Panc1 (cell line): Measurements from ENCODE around the gene PLEKHN1. TPM values are rescaled to one million over a fixed set of nuclear protein-coding genes. Genes with fewer than 3 reads are reported as not detected.

Experiments used
- ATAC-seq: fragments of 200-7000 bp; cut with Tn5 transposase; 2 replicates; pipeline ENCODE4 v1.9.1; 2020; ENCODE audit warnings: mild to moderate bottlenecking, moderate library complexity
- BruUV-seq: library from RNA; stranded (reverse); fragments of 400-500 nt; replicated peaks from 2 replicates; lab custom pipeline; 2021; lab: Mats Ljungman, UMichigan
- CTCF ChIA-PET: fragments of 300-600 bp; sonication (Branson Sonifier 250); formaldehyde crosslinking; loops from one replicate; lab custom pipeline; 2022; ENCODE audit warnings: antibody characterized with exemption; lab: Charles Lee
- POLR2A ChIA-PET: fragments of 300-600 bp; sonication (Branson Sonifier 250); formaldehyde crosslinking; loops from one replicate; lab custom pipeline; 2022; ENCODE audit warnings: antibody characterized with exemption; lab: Charles Lee
- DNase-seq: peaks from one replicate; pipeline ENCODE4 v3.0.0-alpha.2; 2010; ENCODE audit warnings: low read depth, low spot score
- H3K27ac ChIP-seq: 2 replicates; pipeline ENCODE4 v1.5.1; 2011; ENCODE audit warnings: mild to moderate bottlenecking, low read length, inconsistent platforms
- H3K27me3 ChIP-seq: fragments of 200-500 bp; sonication (Bioruptor generic); 2 replicates; pipeline ENCODE4 v1.6.0; 2014; ENCODE audit warnings: low read length, inconsistent platforms; ENCODE audit not compliant: control insufficient read depth, insufficient read depth
- H3K36me3 ChIP-seq: fragments of 200-500 bp; sonication (Bioruptor generic); 2 replicates; pipeline ENCODE4 v1.5.1; 2014; ENCODE audit warnings: inconsistent platforms, mild to moderate bottlenecking, low read length, moderate library complexity; ENCODE audit not compliant: control insufficient read depth, insufficient read depth
- H3K4me1 ChIP-seq: 2 replicates; pipeline ENCODE4 v1.5.1; 2011; ENCODE audit warnings: inconsistent platforms, mild to moderate bottlenecking, low read length, moderate library complexity; ENCODE audit not compliant: control insufficient read depth, insufficient read depth
- H3K4me3 ChIP-seq, 2 experiments: 2 replicates each; pipeline ENCODE4 v1.5.1; 2011 to 2012; ENCODE audit warnings: low read depth in 2 of 2, low read length in 2 of 2, mild to moderate bottlenecking in 2 of 2, inconsistent platforms in 1 of 2, moderate library complexity in 1 of 2
- H3K9me3 ChIP-seq: fragments of 200-500 bp; sonication (Bioruptor generic); 2 replicates; pipeline ENCODE4 v1.5.1; 2014; ENCODE audit warnings: low read depth, mild to moderate bottlenecking, inconsistent platforms, low read length, moderate library complexity; ENCODE audit not compliant: control insufficient read depth, insufficient read depth
- CTCF ChIP-seq: fragments of 450-650 bp; IDR thresholded peaks from 2 replicates; pipeline ENCODE4 v1.5.1; 2017; ENCODE audit warnings: mild to moderate bottlenecking
- POLR2AphosphoS5 ChIP-seq: IDR thresholded peaks from 2 replicates; pipeline ENCODE4 v1.6.1; 2012; ENCODE audit warnings: mild to moderate bottlenecking, low read depth, low read length, moderate library complexity
- REST ChIP-seq, 2 experiments: IDR thresholded peaks; 2 replicates each; pipeline ENCODE4 v1.6.1; 2011 to 2012; ENCODE audit warnings: low read depth in 2 of 2, control low read depth in 1 of 2, low read length in 1 of 2, mild to moderate bottlenecking in 1 of 2, moderate library complexity in 1 of 2; ENCODE audit not compliant: insufficient read depth in 1 of 2
- SIN3A ChIP-seq: IDR thresholded peaks from 2 replicates; pipeline ENCODE4 v1.6.1; 2012; ENCODE audit warnings: low read depth, mild to moderate bottlenecking, low read length, moderate library complexity, borderline replicate concordance; ENCODE audit not compliant: insufficient read depth
- TCF7L2 ChIP-seq: IDR thresholded peaks from 2 replicates; pipeline ENCODE4 v1.6.1; 2011; ENCODE audit warnings: mild to moderate bottlenecking, low read depth, low read length, inconsistent platforms
- in situ Hi-C: cut with HindIII; loops from 2 replicates; pipeline ENCODE4 v1.10.0; 2016; ENCODE audit warnings: low sequenced_read_pairs, low pct_unique_long_range_greater_than_20kb
- intact Hi-C: fragments of 100-400 bp; cut with micrococcal nuclease; formaldehyde crosslinking; loops from one replicate; pipeline ENCODE4 v1.10.0; 2022; ENCODE audit not compliant: unreplicated experiment
- total RNA-seq: library from RNA; stranded (reverse); gene quantifications from one replicate; pipeline ENCODE4 v1.2.1, GENCODE V29; 2021; ENCODE audit not compliant: unreplicated experiment

Gene PLEKHN1
- total RNA-seq, 1 experiment from 2014 or later, result 9.8 TPM

DNA sequence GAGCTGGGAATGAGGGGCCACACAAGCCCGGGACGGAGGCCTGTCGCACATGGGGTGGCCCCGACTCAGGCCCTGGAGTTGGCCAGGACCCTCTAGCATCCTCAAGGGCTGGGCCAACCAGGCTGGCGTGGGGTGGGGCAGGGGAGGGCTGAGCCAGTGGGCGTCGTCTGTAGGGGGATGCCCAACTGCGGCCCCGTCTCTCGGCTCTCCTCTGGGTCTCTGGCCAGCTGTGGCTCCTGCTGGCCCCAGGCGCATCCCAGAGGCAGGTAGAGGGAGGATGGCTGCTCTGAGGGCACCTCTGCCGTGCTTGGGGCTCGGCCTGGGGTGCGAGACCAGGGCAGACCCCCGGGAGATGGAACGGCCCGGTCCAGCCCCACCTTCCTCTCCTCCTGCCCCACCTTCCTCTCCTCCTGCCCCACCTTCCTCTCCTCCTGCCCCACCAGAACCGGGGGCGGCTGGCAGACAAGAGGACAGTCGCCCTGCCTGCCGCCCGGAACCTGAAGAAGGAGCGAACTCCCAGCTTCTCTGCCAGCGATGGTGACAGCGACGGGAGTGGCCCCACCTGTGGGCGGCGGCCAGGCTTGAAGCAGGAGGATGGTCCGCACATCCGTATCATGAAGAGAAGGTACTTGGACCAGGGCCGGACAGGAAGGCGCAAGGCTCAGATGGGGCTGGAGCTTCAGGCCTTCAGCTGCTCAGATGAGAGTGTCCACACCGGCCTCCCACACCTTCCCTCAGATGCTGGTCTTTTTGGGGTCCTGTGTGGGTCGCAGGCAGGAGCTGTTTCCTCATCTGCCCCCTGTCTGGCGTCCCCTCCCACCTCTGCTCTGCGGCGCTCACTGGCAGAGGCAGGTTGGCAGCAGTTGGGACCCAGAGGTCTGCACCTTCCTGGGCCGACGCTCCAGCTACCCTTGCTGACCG, 36.3 kb upstream of the PLEKHN1 start:
- no peak overlapping the region for H3K27ac ChIP-seq
- CTCF ChIA-PET, result no interaction called here
- intact Hi-C loops (no loop called here), in situ Hi-C loops (no loop called here)
- no peaks in the 10 kb centered on the region for H3K27me3 ChIP-seq
- H3K36me3 ChIP-seq, result no peaks in the 10 kb centered on the region
- POLR2A ChIA-PET, result interaction anchor here (0.6 to 0.9 kb wide), 2 partner anchors 12 to 171 kb away, joined by 3 to 4 read pairs; no protein-coding TSS in a partner anchor
- H3K4me3 ChIP-seq, result no peak overlapping the region
- no TSS peak for BruUV-seq
- DNase-seq (no peak), ATAC-seq (no peak)
- no peaks in the 10 kb centered on the region for H3K9me3 ChIP-seq
- TF ChIP-seq SIN3A (no peak), POLR2AphosphoS5 (no peak), TCF7L2 (no peak), REST (IDR thresholded peaks at IDR 0.05; ENCODE audit: insufficient read depth in 1 of 2, low read depth in 2 of 2, low read length in 1 of 2) (no peak), CTCF (no peak)
- H3K4me1 ChIP-seq, result peaks cover 46% of the 10 kb centered on the region

- intact Hi-C loops, result no loop called here
- H3K36me3 ChIP-seq, result no peaks in the 10 kb centered on the region
- ChIA-PET POLR2A (interaction anchor here (0.6 to 0.9 kb wide), 2 partner anchors 11 to 170 kb away, joined by 3 to 4 read pairs; no protein-coding TSS in a partner anchor), CTCF (no interaction called here)
- no TSS peak for BruUV-seq
- DNase-seq (no peak), ATAC-seq (peak; percentile 18)
- TF ChIP-seq REST (IDR thresholded peaks at IDR 0.05; ENCODE audit: insufficient read depth in 1 of 2, low read depth in 2 of 2, low read length in 1 of 2) (no peak), CTCF (no peak), POLR2AphosphoS5 (no peak), TCF7L2 (no peak), SIN3A (no peak)
- H3K27me3 ChIP-seq, result no peaks in the 10 kb centered on the region
- no peak overlapping the region for H3K4me3 ChIP-seq
- H3K27ac ChIP-seq, result no peak overlapping the region
- in situ Hi-C loops, result no loop called here
- H3K9me3 ChIP-seq, result no peaks in the 10 kb centered on the region
- peaks cover 46% of the 10 kb centered on the region for H3K4me1 ChIP-seq
These were observed 35.6 kb upstream of the PLEKHN1 start for GRCh38 chr1:930633-931138.
